GM19463 (cell line): Measurements from ENCODE around the gene RIPOR3.

ENCODE experiments used
- ATAC-seq: cut with Tn5 transposase; IDR thresholded peaks from one replicate; pipeline ENCODE4 v1.9.1; 2021; ENCODE audit warnings: mild to moderate bottlenecking, moderate library complexity; ENCODE audit not compliant: unreplicated experiment

RIPOR3 gene

DNA sequence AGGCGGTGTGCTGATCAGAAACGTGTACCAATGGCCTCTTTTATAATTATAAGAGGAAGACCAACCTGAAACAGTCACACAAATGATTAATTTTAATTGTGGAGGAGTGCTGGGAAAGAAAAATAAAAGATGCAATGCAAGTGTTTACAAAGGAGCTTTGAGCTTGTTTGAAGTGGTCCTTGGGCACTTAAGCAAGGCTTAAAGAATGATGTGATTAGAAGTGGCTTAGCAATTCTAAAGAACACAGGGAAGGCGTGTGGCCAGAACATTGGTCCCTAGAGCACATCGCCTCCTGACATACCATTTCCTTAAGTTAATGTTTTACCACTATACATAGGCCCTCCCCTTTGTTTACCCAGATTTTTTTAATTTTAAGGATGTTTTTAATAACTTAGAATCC is 155.0 kb downstream of the RIPOR3 start:
- ATAC-seq: no peak
